IPS-NIHi7 (cell line): ENCODE data around the gene PACS1.
A peak's percentile ranks its signal among the peaks of the same experiment; 100 is the strongest.
"Not testable (repeated sequence)": the region's sequence is repeated elsewhere in the genome, so short reads cannot be mapped to it uniquely, and the experiment has no call there.

Experiments used
- DNase-seq: peaks from one replicate; pipeline ENCODE4 v3.0.0; 2012; ENCODE audit warnings: mixed read lengths; ENCODE audit errors: extremely low spot score

The PACS1 gene

GRCh38 chr11:66109294-66109693, 39.2 kb downstream of the PACS1 start:
- DNase-seq = no peak

- no peak for DNase-seq
Measured at GRCh38 chr11:66111158-66111557, 41.1 kb downstream of the PACS1 start.

- peak; percentile 29 for DNase-seq
Measured at GRCh38 chr11:66112041-66112491, 42.0 kb downstream of the PACS1 start.

- DNase-seq = no peak
Measured at GRCh38 chr11:66112601-66113499, 42.8 kb downstream of the PACS1 start.

GRCh38 chr11:66114957-66115356, 44.9 kb downstream of the PACS1 start:
- not testable (repeated sequence) for DNase-seq

GRCh38 chr11:66115638-66116301, 45.7 kb downstream of the PACS1 start:
- DNase-seq = no peak

GRCh38 chr11:66116576-66117361, 46.7 kb downstream of the PACS1 start:
- DNase-seq = no peak

- no peak for DNase-seq
Measured at GRCh38 chr11:66118847-66119246, 48.8 kb downstream of the PACS1 start.

GRCh38 chr11:66119348-66120133, 49.5 kb downstream of the PACS1 start:
- peak; percentile 43 for DNase-seq

- no peak for DNase-seq
Measured at GRCh38 chr11:66121466-66121865, 51.4 kb downstream of the PACS1 start.

- no peak for DNase-seq
Measured at GRCh38 chr11:66123902-66124301, 53.8 kb downstream of the PACS1 start.

GRCh38 chr11:66124564-66124963, 54.5 kb downstream of the PACS1 start:
- DNase-seq = no peak

- DNase-seq = no peak
Measured at GRCh38 chr11:66126064-66126463, 56.0 kb downstream of the PACS1 start.

GRCh38 chr11:66126808-66127555, 56.9 kb downstream of the PACS1 start:
- DNase-seq = no peak

GRCh38 chr11:66130978-66131377, 60.9 kb downstream of the PACS1 start:
- no peak for DNase-seq

- DNase-seq = no peak
Measured at GRCh38 chr11:66131937-66132632, 62.0 kb downstream of the PACS1 start.

- no peak for DNase-seq
Measured at GRCh38 chr11:66133216-66133775, 63.2 kb downstream of the PACS1 start.

GRCh38 chr11:66136752-66137123, 66.7 kb downstream of the PACS1 start:
- no peak for DNase-seq

GRCh38 chr11:66139817-66140404, 69.8 kb downstream of the PACS1 start:
- DNase-seq = no peak
